ENCODE measurements around the gene NREP.

The NREP gene

DNA sequence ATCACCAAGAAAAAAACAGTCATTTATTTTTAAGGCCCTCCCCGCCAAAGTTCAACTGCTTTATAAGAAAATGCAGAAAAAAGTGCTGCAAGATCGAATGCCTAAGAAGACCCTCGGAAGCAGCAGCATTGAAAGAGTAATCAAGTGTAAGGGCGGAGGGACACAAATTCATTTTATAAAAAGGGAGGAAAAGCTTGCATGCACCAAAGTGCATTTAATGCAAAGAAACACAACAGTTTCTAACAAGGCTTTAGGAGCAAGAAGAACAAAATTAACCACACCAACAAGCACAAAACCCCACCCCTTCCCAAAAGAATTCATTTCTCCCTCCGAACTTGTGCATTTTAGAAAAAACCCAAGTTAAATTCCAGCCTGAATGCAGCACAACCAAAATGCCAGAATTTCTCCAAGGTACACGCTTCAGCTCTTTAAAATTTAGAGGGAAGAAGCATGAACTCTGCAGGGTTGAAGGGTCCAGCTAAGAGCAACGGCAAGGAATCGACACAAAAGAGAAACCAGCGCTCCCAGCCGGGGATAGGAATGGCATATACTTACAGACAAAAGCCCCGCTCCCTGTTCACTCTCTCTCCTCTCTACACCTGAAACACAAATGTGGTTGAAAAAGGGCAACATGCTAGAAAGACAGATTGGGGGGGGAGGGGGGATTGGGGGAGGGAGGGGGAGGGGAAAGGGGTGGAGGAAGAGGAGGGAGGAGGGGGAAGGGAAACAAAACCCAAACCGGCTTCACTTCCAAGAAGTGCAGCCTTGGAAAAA is at the start of gene NREP:
Gene NREP (minus strand): TSS at position 614 of the 774 bp plus-strand sequence. CDS start 1,422 bp downstream, outside the sequence.
- DNase-seq = peak; percentile 73

- DNase-seq = no peak
Measured at GRCh38 chr5:111806753-111807152, 49.8 kb upstream of the NREP start.

GRCh38 chr5:111806156-111806555 is 49.2 kb upstream of the NREP start:
- no peak for DNase-seq

GRCh38 chr5:111805071-111805470 is 48.1 kb upstream of the NREP start:
- DNase-seq = no peak

- DNase-seq = no peak
Measured at GRCh38 chr5:111800351-111800750, 43.4 kb upstream of the NREP start.

DNA sequence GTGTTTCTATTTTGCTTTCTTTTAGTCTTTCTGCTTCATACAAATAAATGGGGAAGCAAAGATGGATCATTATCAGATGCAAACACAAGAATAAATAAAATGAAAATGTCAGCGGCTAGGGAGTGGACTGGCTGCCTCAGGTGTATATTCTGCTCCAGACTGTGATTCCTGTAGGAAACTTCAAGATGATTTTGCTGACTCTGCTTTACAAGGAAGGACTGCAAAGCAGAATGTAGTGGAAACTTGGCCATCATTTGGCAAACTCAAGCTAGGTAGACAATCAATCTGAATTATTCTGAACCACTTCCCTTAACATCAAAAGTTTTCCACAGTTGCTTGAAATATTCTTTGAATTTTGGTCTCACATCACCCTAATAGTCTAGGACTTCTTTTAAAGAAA is 38.1 kb upstream of the NREP start:
- DNase-seq = no peak

GRCh38 chr5:111792471-111793058 is 35.6 kb upstream of the NREP start:
- DNase-seq = no peak

DNA sequence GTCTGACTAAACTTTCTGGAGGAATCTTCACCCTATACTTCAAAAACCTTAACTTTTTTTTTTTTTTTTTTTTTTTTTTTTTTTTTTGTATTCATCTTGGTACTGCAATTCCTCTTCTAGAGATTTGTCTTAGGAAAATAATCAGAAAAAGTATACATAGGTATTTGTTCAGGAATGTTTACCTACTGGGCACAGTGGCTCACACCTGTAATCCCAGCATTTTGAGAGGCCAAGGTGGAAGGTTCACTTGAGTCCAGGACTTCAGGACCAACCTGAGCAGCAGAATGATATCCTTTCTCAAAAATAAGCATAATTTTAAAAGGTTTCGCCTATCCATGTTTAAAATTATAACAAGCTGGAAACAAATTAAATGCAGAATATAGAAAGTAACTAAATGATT is 33.3 kb upstream of the NREP start:
- no peak for DNase-seq

- no peak for DNase-seq
Measured at GRCh38 chr5:111787006-111787405, 30.0 kb upstream of the NREP start.

DNA sequence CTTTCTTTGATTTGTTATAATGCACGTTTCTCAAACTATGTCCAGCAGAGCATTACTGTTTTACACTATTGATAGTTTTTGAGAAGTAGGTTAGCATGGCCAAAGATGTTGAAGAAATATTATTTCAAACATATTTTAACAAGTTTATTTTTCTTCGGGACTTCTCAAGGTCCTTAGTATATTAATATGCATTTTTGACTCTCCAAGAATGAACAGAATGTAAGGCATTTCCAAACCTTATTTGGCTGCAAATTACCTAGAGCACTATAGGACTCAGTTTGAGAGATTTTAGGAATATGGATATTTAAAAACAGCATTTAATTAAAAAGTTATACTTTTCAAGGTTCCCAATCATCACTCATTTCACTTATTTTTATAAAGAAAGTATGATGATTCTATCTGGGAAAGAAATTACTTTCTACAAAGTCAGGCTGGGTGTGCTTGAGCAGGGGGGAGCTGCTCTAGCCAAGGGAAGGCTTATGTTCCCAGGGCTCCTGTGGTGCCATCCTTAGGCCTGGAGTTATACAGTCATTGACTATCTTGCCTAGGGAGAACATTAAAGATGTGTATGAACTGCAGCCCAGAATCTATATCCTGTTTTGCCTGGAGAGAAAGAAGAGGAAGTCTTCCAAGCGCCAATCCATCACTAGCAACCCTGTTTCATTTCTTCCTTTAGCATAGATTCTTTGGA is 27.6 kb upstream of the NREP start:
- no peak for DNase-seq

DNA sequence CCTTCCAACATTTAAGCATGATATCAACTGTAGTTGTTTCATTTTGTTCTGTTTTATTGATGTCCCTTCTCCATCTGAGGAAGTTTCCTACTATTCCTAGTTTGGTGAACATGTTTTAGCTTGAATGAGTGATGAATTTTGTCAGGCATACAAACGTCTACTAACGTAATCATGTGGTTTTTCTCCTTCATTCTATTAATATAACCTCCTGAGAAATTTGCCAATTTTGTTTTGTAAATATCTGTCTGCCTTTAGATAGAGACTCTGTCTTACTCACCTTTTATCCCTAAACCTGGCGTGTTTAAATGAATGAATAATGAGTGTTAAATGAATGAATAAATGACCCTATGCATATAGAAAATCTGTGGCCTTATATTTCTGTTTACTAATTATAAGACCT is 26.5 kb upstream of the NREP start:
- no peak for DNase-seq

DNA sequence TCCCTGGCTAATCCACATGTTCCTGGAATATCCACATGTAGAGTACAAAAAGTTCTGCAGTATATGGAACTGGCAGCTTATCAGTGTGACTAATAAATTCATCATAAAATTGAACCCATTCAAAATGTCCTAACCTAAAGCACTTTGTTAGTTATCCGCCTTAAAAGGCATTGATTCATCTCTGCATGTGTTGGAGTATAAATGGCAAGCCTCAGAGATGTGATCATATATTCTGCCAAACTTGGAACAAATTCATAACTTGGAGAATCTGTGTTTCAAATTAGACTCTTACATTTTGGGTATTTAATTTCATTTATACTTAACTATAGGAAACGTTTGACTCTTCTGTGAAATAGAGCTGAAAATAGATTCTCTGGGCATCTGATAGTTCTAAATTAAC is 25.2 kb upstream of the NREP start:
- DNase-seq = no peak

DNA sequence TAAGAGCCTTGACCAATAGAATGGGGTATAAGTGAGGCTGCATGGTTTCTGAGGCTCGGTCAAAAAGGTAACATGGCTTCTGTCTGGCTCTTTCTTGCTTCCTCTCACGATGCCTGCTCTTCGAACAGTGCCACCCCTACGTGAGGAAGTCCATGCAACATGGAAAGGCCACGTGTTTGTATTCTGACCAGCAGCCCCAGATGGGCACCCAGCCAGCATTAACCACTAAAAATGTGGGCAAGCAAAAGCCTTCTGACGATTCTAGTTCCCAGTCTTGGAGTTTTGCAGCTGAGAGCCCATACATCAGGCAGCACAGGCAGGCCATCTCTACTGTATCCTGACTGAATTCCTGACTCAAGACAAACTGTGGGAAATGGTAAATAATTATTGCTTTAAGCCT is 24.2 kb upstream of the NREP start:
- DNase-seq = peak; percentile 11

- DNase-seq = peak; percentile 65
Measured at GRCh38 chr5:111779922-111780292, 22.9 kb upstream of the NREP start.

GRCh38 chr5:111779260-111779921 is 22.4 kb upstream of the NREP start:
- no peak for DNase-seq

- DNase-seq = no peak
Measured at GRCh38 chr5:111776913-111777781, 20.2 kb upstream of the NREP start.

- DNase-seq = no peak
Measured at GRCh38 chr5:111775224-111775623, 18.2 kb upstream of the NREP start.

DNA sequence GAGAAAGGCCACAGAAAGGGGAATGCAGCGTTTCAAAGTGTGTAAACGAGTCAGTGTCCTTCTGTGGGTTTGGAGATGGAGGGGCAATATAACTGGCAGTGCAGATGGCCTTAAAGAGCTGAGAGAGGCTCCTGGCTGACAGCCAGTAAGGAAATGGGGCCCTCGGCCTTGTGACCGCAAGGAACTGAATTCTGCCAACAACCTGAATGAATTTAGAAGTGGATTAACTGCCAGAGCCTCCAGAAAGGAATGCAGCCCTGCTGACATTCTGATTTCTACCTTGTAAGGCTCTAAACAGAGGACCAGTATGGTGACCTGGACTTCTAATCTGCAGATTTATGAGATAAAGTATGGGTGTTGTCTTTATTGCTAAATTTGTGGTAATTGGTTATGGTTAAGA is 17.5 kb upstream of the NREP start:
- peak; percentile 88 for DNase-seq

GRCh38 chr5:111772456-111773122 is 15.6 kb upstream of the NREP start:
- DNase-seq = no peak

- DNase-seq = no peak
Measured at GRCh38 chr5:111769541-111769940, 12.5 kb upstream of the NREP start.

- DNase-seq = no peak
Measured at GRCh38 chr5:111765613-111766571, 8.9 kb upstream of the NREP start.

All from DMS79 treated with DMSO at 0.1 percent for 48 hours (cell line).